KMS-11 (cell line): Measurements from ENCODE around the gene CELF2.

Experiments used
- H2AFZ ChIP-seq: fragments of 200-600 bp; sonication (generic); 2 replicates; pipeline ENCODE4 v1.6.1; 2016; ENCODE audit warnings: antibody characterized with exemption, mixed run types, low read depth
- H3K27ac ChIP-seq: fragments of 200-600 bp; sonication (generic); 2 replicates; pipeline ENCODE4 v1.6.1; 2016; ENCODE audit warnings: mild to moderate bottlenecking, mixed run types
- H3K27me3 ChIP-seq: fragments of 200-600 bp; sonication (generic); 2 replicates; pipeline ENCODE4 v1.6.1; 2017; ENCODE audit warnings: mild to moderate bottlenecking, low read depth, mixed run types, moderate library complexity; ENCODE audit not compliant: insufficient read depth
- H3K36me3 ChIP-seq: fragments of 200-600 bp; sonication (generic); 2 replicates; pipeline ENCODE4 v1.6.1; 2017; ENCODE audit warnings: mild to moderate bottlenecking, mixed run types; ENCODE audit not compliant: insufficient read depth
- H3K4me1 ChIP-seq: fragments of 200-600 bp; sonication (generic); 2 replicates; pipeline ENCODE4 v1.6.1; 2016; ENCODE audit warnings: mild to moderate bottlenecking, low read depth, mixed run types; ENCODE audit not compliant: poor library complexity, severe bottlenecking
- H3K4me2 ChIP-seq: fragments of 200-600 bp; sonication (generic); 2 replicates; pipeline ENCODE4 v1.7.0; 2016; ENCODE audit warnings: mild to moderate bottlenecking, mixed run types
- H3K4me3 ChIP-seq: fragments of 200-600 bp; sonication (generic); IDR thresholded peaks from 2 replicates; pipeline ENCODE4 v1.6.1; 2017; ENCODE audit warnings: low read depth, low read length, mixed read lengths; ENCODE audit not compliant: insufficient read depth
- H3K79me2 ChIP-seq: fragments of 200-600 bp; sonication (generic); 2 replicates; pipeline ENCODE4 v1.6.1; 2016; ENCODE audit warnings: low read depth, mixed run types; ENCODE audit not compliant: insufficient read depth
- H3K9ac ChIP-seq: fragments of 200-600 bp; sonication (generic); 2 replicates; pipeline ENCODE4 v1.6.1; 2016; ENCODE audit warnings: mild to moderate bottlenecking, mixed run types
- H4K20me1 ChIP-seq: fragments of 200-600 bp; sonication (generic); 2 replicates; pipeline ENCODE4 v1.6.1; 2016; ENCODE audit warnings: mild to moderate bottlenecking, mixed run types; ENCODE audit not compliant: insufficient read depth
- CTCF ChIP-seq: fragments of 200-600 bp; sonication (generic); conservative IDR thresholded peaks from 2 replicates; pipeline ENCODE4 v1.6.1; 2017; ENCODE audit warnings: low read depth, mild to moderate bottlenecking, antibody characterized with exemption, low read length, moderate library complexity, mixed read lengths

Gene CELF2

GRCh38 chr10:11106621-11107374 lies 89.1 kb downstream of the CELF2 start:
- no peak overlapping the region for H3K27ac ChIP-seq
- H3K4me1 ChIP-seq, result no peaks in the 10 kb centered on the region
- no peak for TF ChIP-seq CTCF
- H3K4me2 ChIP-seq, result no peak overlapping the region
- no peak overlapping the region for H3K9ac ChIP-seq
- H3K27me3 ChIP-seq, result no peaks in the 10 kb centered on the region
- no peaks in the 10 kb centered on the region for H4K20me1 ChIP-seq
- H2AFZ ChIP-seq, result no peak overlapping the region
- no peaks in the 10 kb centered on the region for H3K79me2 ChIP-seq
- no peak overlapping the region for H3K4me3 ChIP-seq
- no peaks in the 10 kb centered on the region for H3K36me3 ChIP-seq

- H3K9ac ChIP-seq, result no peak overlapping the region
- H4K20me1 ChIP-seq, result no peaks in the 10 kb centered on the region
- no peak overlapping the region for H3K27ac ChIP-seq
Measured at GRCh38 chr10:11107948-11108347, 90.3 kb downstream of the CELF2 start.

GRCh38 chr10:11108356-11108755 lies 90.7 kb downstream of the CELF2 start:
- Histone ChIP-seq H3K27ac (no peak overlapping the region), H3K4me1 (no peaks in the 10 kb centered on the region)

More at GRCh38 chr10:11107948-11108347, 90.3 kb downstream of the CELF2 start:
- Histone ChIP-seq H3K4me1 (no peaks in the 10 kb centered on the region), H3K4me3 (no peak overlapping the region), H3K27me3 (no peaks in the 10 kb centered on the region), H2AFZ (no peak overlapping the region), H3K36me3 (no peaks in the 10 kb centered on the region), H3K79me2 (no peaks in the 10 kb centered on the region), H3K4me2 (no peak overlapping the region)
- no peak for TF ChIP-seq CTCF

GRCh38 chr10:11109590-11109989 lies 91.9 kb downstream of the CELF2 start:
- H4K20me1 ChIP-seq, result no peaks in the 10 kb centered on the region
- no peak overlapping the region for H3K4me3 ChIP-seq
- no peaks in the 10 kb centered on the region for H3K4me1 ChIP-seq
- no peaks in the 10 kb centered on the region for H3K79me2 ChIP-seq
- no peaks in the 10 kb centered on the region for H3K36me3 ChIP-seq
- H2AFZ ChIP-seq, result no peak overlapping the region
- no peak overlapping the region for H3K4me2 ChIP-seq
- no peak for TF ChIP-seq CTCF
- no peaks in the 10 kb centered on the region for H3K27me3 ChIP-seq
- no peak overlapping the region for H3K27ac ChIP-seq
- no peak overlapping the region for H3K9ac ChIP-seq

More at GRCh38 chr10:11108356-11108755, 90.7 kb downstream of the CELF2 start:
- no peak for TF ChIP-seq CTCF
- no peaks in the 10 kb centered on the region for H3K36me3 ChIP-seq
- H3K4me2 ChIP-seq, result no peak overlapping the region
- H4K20me1 ChIP-seq, result no peaks in the 10 kb centered on the region
- no peak overlapping the region for H3K4me3 ChIP-seq
- H3K79me2 ChIP-seq, result no peaks in the 10 kb centered on the region
- no peak overlapping the region for H2AFZ ChIP-seq
- H3K27me3 ChIP-seq, result no peaks in the 10 kb centered on the region
- H3K9ac ChIP-seq, result no peak overlapping the region
